ENCODE data around the gene TMEM120B.

Gene TMEM120B

GRCh38 chr12:121795034-121795968, 82.7 kb downstream of the TMEM120B start:
- no peak overlapping the region for H3K4me3 ChIP-seq (ENCODE audit: low read depth, low read length)
- TF ChIP-seq IKZF3 (tag by site-specific recombination; IDR thresholded peaks at IDR 0.05) = peak; percentile 60; the same call in 1 of the 2 replicates
- TF ChIP-seq ZNF2 (tag by site-specific recombination; IDR thresholded peaks at IDR 0.05) = peak; percentile 86
- TF ChIP-seq ZNF221 (tag by site-specific recombination; IDR thresholded peaks at IDR 0.05; ENCODE audit: borderline replicate concordance) = no peak
- TF ChIP-seq ZBTB48 (tag by site-specific recombination; IDR thresholded peaks at IDR 0.05) = no peak
- TF ChIP-seq ZNF747 (tag by site-specific recombination; IDR thresholded peaks at IDR 0.05) = no peak
- no peak for TF ChIP-seq HOXA7 (CRISPR knock-in tag; IDR thresholded peaks at IDR 0.05; ENCODE audit: borderline replicate concordance)
- TF ChIP-seq OSR2 (tag by site-specific recombination; IDR thresholded peaks at IDR 0.05) = peak; percentile 37; the same call in 1 of the 2 replicates
- peak; percentile 12; the same call in 1 of the 2 replicates for TF ChIP-seq KLF8 (tag by site-specific recombination; IDR thresholded peaks at IDR 0.05)
- TF ChIP-seq ZNF280D (tag by site-specific recombination; IDR thresholded peaks at IDR 0.05) = no peak
- TF ChIP-seq BCL11B (tag by site-specific recombination; IDR thresholded peaks at IDR 0.05; ENCODE audit: low read depth) = peak; percentile 54; the same call in 1 of the 2 replicates
- TF ChIP-seq CTCF (tag by site-specific recombination; IDR thresholded peaks at IDR 0.05) = peak; percentile 92
- no peak for TF ChIP-seq ZBTB1 (tag by site-specific recombination; IDR thresholded peaks at IDR 0.05)
- no peak for TF ChIP-seq SP2 (tag by site-specific recombination; IDR thresholded peaks at IDR 0.05)
- TF ChIP-seq, protein P1, sequence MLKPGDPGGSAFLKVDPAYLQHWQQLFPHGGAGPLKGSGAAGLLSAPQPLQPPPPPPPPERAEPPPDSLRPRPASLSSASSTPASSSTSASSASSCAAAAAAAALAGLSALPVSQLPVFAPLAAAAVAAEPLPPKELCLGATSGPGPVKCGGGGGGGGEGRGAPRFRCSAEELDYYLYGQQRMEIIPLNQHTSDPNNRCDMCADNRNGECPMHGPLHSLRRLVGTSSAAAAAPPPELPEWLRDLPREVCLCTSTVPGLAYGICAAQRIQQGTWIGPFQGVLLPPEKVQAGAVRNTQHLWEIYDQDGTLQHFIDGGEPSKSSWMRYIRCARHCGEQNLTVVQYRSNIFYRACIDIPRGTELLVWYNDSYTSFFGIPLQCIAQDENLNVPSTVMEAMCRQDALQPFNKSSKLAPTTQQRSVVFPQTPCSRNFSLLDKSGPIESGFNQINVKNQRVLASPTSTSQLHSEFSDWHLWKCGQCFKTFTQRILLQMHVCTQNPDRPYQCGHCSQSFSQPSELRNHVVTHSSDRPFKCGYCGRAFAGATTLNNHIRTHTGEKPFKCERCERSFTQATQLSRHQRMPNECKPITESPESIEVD (tag by site-specific recombination; IDR thresholded peaks at IDR 0.05) = no peak
- TF ChIP-seq ZNF10 (tag by site-specific recombination; IDR thresholded peaks at IDR 0.05) = no peak
- TF ChIP-seq ZNF510 (tag by site-specific recombination; IDR thresholded peaks at IDR 0.05; ENCODE audit: insufficient replicate concordance) = no peak
- peak; percentile 68; the same call in 1 of the 2 replicates for TF ChIP-seq ZNF660 (tag by site-specific recombination; IDR thresholded peaks at IDR 0.05)
- TF ChIP-seq, protein P2, sequence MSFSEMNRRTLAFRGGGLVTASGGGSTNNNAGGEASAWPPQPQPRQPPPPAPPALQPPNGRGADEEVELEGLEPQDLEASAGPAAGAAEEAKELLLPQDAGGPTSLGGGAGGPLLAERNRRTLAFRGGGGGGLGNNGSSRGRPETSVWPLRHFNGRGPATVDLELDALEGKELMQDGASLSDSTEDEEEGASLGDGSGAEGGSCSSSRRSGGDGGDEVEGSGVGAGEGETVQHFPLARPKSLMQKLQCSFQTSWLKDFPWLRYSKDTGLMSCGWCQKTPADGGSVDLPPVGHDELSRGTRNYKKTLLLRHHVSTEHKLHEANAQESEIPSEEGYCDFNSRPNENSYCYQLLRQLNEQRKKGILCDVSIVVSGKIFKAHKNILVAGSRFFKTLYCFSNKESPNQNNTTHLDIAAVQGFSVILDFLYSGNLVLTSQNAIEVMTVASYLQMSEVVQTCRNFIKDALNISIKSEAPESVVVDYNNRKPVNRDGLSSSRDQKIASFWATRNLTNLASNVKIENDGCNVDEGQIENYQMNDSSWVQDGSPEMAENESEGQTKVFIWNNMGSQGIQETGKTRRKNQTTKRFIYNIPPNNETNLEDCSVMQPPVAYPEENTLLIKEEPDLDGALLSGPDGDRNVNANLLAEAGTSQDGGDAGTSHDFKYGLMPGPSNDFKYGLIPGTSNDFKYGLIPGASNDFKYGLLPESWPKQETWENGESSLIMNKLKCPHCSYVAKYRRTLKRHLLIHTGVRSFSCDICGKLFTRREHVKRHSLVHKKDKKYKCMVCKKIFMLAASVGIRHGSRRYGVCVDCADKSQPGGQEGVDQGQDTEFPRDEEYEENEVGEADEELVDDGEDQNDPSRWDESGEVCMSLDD (tag by site-specific recombination; IDR thresholded peaks at IDR 0.05) = 0 out of 2 replicates have a peak, but pooled peaks have one; percentile 34
- no peak for TF ChIP-seq ZNF184 (tag by site-specific recombination; IDR thresholded peaks at IDR 0.05)
- TF ChIP-seq ZNF174 (tag by site-specific recombination; IDR thresholded peaks at IDR 0.05) = no peak
- no peak for TF ChIP-seq ZNF555 (tag by site-specific recombination; conservative IDR thresholded peaks at IDR 0.05)
- no peak for TF ChIP-seq ZNF585B (tag by site-specific recombination; IDR thresholded peaks at IDR 0.05)

More at GRCh38 chr12:121795034-121795968, 82.7 kb downstream of the TMEM120B start:
- Histone ChIP-seq H3K4me1 (ENCODE audit: control insufficient read depth, insufficient read depth, low read length) (peaks cover 17% of the 10 kb centered on the region), H3K9me3 (ENCODE audit: control insufficient read depth, insufficient read depth, low read depth, low read length) (no peaks in the 10 kb centered on the region), H3K36me3 (ENCODE audit: control insufficient read depth in 2 of 2, insufficient read depth in 1 of 2, low read length in 2 of 2) (peaks cover 0 to 26% of the 10 kb centered on the region in 2 experiments; a peak in 1 of 3 replicates), H3K27ac (ENCODE audit: extremely low read depth, low read depth, low read length) (no peak overlapping the region; the same call in 1 of the 2 replicates)
- POLR2A ChIA-PET = interaction anchor here (0.6 to 8.9 kb wide), 11 partner anchors 8 to 109 kb away, joined by 3 to 165 read pairs (median 4); partner anchors contain the start of genes PSMD9 and SETD1B
- CTCF ChIA-PET = interaction anchor here (0.5 to 9.8 kb wide), 45 partner anchors 14 to 1095 kb away, joined by 3 to 393 read pairs (median 5); partner anchors contain the start of genes CFAP251, HPD, ORAI1 and PSMD9

Measured in HEK293 (cell line).